NCI-H748 (cell line): ENCODE measurements around the gene HIVEP3.
"Not testable (repeated sequence)": the region's sequence is repeated elsewhere in the genome, so short reads cannot be mapped to it uniquely, and the experiment has no call there.

Source experiments
- DNase-seq: peaks from one replicate; lab custom pipeline; 2025; ENCODE audit not compliant: unreplicated experiment; lab: John Stamatoyannopoulos, UW

Gene HIVEP3

GRCh38 chr1:41698916-41699860, 219.5 kb downstream of the HIVEP3 start:
- DNase-seq, result no peak

GRCh38 chr1:41696381-41696780, 222.3 kb downstream of the HIVEP3 start:
- DNase-seq, result no peak

- no peak for DNase-seq
Measured at GRCh38 chr1:41695118-41695745, 223.5 kb downstream of the HIVEP3 start.

- not testable (repeated sequence) for DNase-seq
Measured at GRCh38 chr1:41691966-41692365, 226.8 kb downstream of the HIVEP3 start.

GRCh38 chr1:41691424-41691823, 227.3 kb downstream of the HIVEP3 start:
- no peak for DNase-seq

- DNase-seq, result no peak
Measured at GRCh38 chr1:41690331-41690730, 228.4 kb downstream of the HIVEP3 start.

- no peak for DNase-seq
Measured at GRCh38 chr1:41689558-41689981, 229.2 kb downstream of the HIVEP3 start.

- no peak for DNase-seq
Measured at GRCh38 chr1:41689139-41689538, 229.6 kb downstream of the HIVEP3 start.

GRCh38 chr1:41687007-41687406, 231.7 kb downstream of the HIVEP3 start:
- no peak for DNase-seq

GRCh38 chr1:41683681-41684500, 234.8 kb downstream of the HIVEP3 start:
- no peak for DNase-seq

GRCh38 chr1:41682845-41683625, 235.7 kb downstream of the HIVEP3 start:
- no peak for DNase-seq

- DNase-seq, result no peak
Measured at GRCh38 chr1:41682149-41682548, 236.6 kb downstream of the HIVEP3 start.

- DNase-seq, result no peak
Measured at GRCh38 chr1:41681331-41682098, 237.2 kb downstream of the HIVEP3 start.

GRCh38 chr1:41679994-41680393, 238.7 kb downstream of the HIVEP3 start:
- no peak for DNase-seq

GRCh38 chr1:41679531-41679930, 239.2 kb downstream of the HIVEP3 start:
- no peak for DNase-seq

- DNase-seq, result no peak
Measured at GRCh38 chr1:41678111-41678878, 240.4 kb downstream of the HIVEP3 start.

GRCh38 chr1:41677620-41678019, 241.1 kb downstream of the HIVEP3 start:
- DNase-seq, result no peak

- DNase-seq, result no peak
Measured at GRCh38 chr1:41675401-41675800, 243.3 kb downstream of the HIVEP3 start.

GRCh38 chr1:41674522-41674921, 244.2 kb downstream of the HIVEP3 start:
- peak; percentile 89 for DNase-seq
